ENCODE measurements around the gene ZSCAN31.

GRCh38 chr6:28277746-28278145, 58.2 kb downstream of the ZSCAN31 start:
- TF ChIP-seq CTCF (conservative IDR thresholded peaks at IDR 0.05; ENCODE audit: low read length) (no peak), EZH2phosphoT487 (IDR thresholded peaks at IDR 0.05; ENCODE audit: borderline replicate concordance) (no peak)
